HepG2 (cell line): ENCODE measurements around the gene CSRNP3. TPM values are rescaled to one million over a fixed set of nuclear protein-coding genes. Genes with fewer than 3 reads are reported as not detected.

Source experiments
- ATAC-seq: fragments of 200-7000 bp; cut with Tn5 transposase; 3 replicates; pipeline ENCODE4 v1.9.1; 2020; ENCODE audit warnings: mild to moderate bottlenecking, moderate library complexity
- BruUV-seq: library from RNA; stranded (reverse); fragments of 400-500 nt; replicated peaks from 2 replicates; lab custom pipeline; 2021; lab: Mats Ljungman, UMichigan
- CTCF ChIA-PET: fragments of 300-600 bp; formaldehyde crosslinking; extraction: SDS; loops from one replicate; lab custom pipeline; 2021; ENCODE audit warnings: low total read pairs, inconsistent platforms, low intra/inter-chr PET ratio; lab: Yijun Ruan, JAX
- POLR2A ChIA-PET: fragments of 350-600 bp; sonication (Branson Sonifier 250); formaldehyde crosslinking; loops from one replicate; lab custom pipeline; 2020; ENCODE audit warnings: antibody characterized with exemption, inconsistent platforms; lab: Yijun Ruan, JAX
- DNase-seq: peaks from one replicate; pipeline ENCODE4 v3.0.0-alpha.2; 2015; ENCODE audit warnings: low spot score
- FAIRE-seq: peaks from 3 replicates; lab custom pipeline; 2011; peaks lifted over from hg19 to GRCh38; lab: Jason Lieb, UNC
- H2AFZ ChIP-seq: one replicate; pipeline ENCODE4 v1.6.1; 2011; ENCODE audit warnings: low read length, inconsistent platforms
- H3K27ac ChIP-seq: fragments of 300-600 bp; 3 replicates; pipeline ENCODE4 v1.8.0; 2011; ENCODE audit warnings: mixed run types, mild to moderate bottlenecking, mixed read lengths, low read length, inconsistent platforms; ENCODE audit not compliant: insufficient read depth; ENCODE audit errors: extremely low read length
- H3K27me3 ChIP-seq, 2 experiments: fragments of 200-600 bp in 1 of 2; 2 replicates in 1 of 2; 3 replicates in 1 of 2; pipeline versions ENCODE4 v1.6.0 to v1.8.0; 2011; ENCODE audit warnings: low read length in 2 of 2, mild to moderate bottlenecking in 2 of 2, moderate library complexity in 2 of 2, inconsistent platforms in 1 of 2; ENCODE audit not compliant: insufficient read depth in 2 of 2, control insufficient read depth in 1 of 2
- H3K36me3 ChIP-seq, 2 experiments: fragments of 200-600 bp in 1 of 2; replicated peaks in 1 of 2; 2 replicates in 1 of 2; 3 replicates in 1 of 2; pipeline versions ENCODE4 v1.5.1 to v1.8.0; 2011; ENCODE audit warnings: low read length in 2 of 2, inconsistent platforms in 1 of 2; ENCODE audit not compliant: insufficient read depth in 2 of 2, control insufficient read depth in 1 of 2
- H3K4me1 ChIP-seq: 2 replicates; pipeline ENCODE4 v1.5.1; 2012; ENCODE audit warnings: low read length, inconsistent platforms; ENCODE audit not compliant: insufficient read depth
- H3K4me2 ChIP-seq: 2 replicates; pipeline ENCODE4 v1.6.0; 2011; ENCODE audit warnings: low read depth, low read length, inconsistent platforms
- H3K4me3 ChIP-seq, 3 experiments: fragments of 200-600 bp in 1 of 3; sonication (generic), shearing (Covaris generic) in 1 of 3; replicated peaks in 1 of 3; 2 replicates each; pipeline ENCODE4 v1.5.1; 2011 to 2016; ENCODE audit warnings: low read length in 3 of 3, inconsistent platforms in 2 of 3, low read depth in 2 of 3, mild to moderate bottlenecking in 2 of 3, control low read depth in 1 of 3, mixed read lengths in 1 of 3; ENCODE audit not compliant: insufficient read depth in 1 of 3
- H3K79me2 ChIP-seq: one replicate; pipeline ENCODE4 v1.6.1; 2011; ENCODE audit warnings: low read length, inconsistent platforms; ENCODE audit not compliant: insufficient read depth
- H3K9ac ChIP-seq: 2 replicates; pipeline ENCODE4 v1.6.0; 2011; ENCODE audit warnings: mild to moderate bottlenecking, low read depth, low read length, inconsistent platforms; ENCODE audit not compliant: insufficient read depth
- H3K9me3 ChIP-seq: 2 replicates; pipeline ENCODE4 v1.5.1; 2012; ENCODE audit warnings: mild to moderate bottlenecking, low read length
- H4K20me1 ChIP-seq: 2 replicates; pipeline ENCODE4 v1.6.0; 2011; ENCODE audit warnings: inconsistent platforms, mild to moderate bottlenecking, low read length, moderate library complexity; ENCODE audit not compliant: insufficient read depth
- CENPT ChIP-seq: sonication (generic); formaldehyde crosslinking; IDR thresholded peaks from 2 replicates; pipeline ENCODE4 v1.8.0; 2022; ENCODE audit warnings: low read depth, mild to moderate bottlenecking, moderate library complexity, missing genetic modification reagents
- ETV6 ChIP-seq: sonication (generic); formaldehyde crosslinking; conservative IDR thresholded peaks from 2 replicates; pipeline ENCODE4 v1.4.0; 2020; ENCODE audit warnings: missing genetic modification reagents
- NFYC ChIP-seq: IDR thresholded peaks from 2 replicates; pipeline ENCODE4 v1.6.1; 2016; ENCODE audit warnings: missing genetic modification reagents, missing compliant biosample characterization
- NR2F2 ChIP-seq: IDR thresholded peaks from 2 replicates; pipeline ENCODE4 v1.6.1; 2012; ENCODE audit warnings: low read depth, inconsistent platforms, borderline replicate concordance
- PRDM15 ChIP-seq: sonication (generic); formaldehyde crosslinking; IDR thresholded peaks from 2 replicates; pipeline ENCODE4 v1.4.0; 2020; ENCODE audit warnings: missing genetic modification reagents
- RFXANK ChIP-seq: IDR thresholded peaks from 2 replicates; pipeline ENCODE4 v1.6.1; 2016
- SMAD9 ChIP-seq: sonication (generic); formaldehyde crosslinking; IDR thresholded peaks from 2 replicates; pipeline ENCODE4 v1.5.1; 2020; ENCODE audit warnings: mild to moderate bottlenecking, missing genetic modification reagents
- ZNF33A ChIP-seq: sonication (generic); formaldehyde crosslinking; IDR thresholded peaks from 2 replicates; pipeline ENCODE4 v1.5.1; 2020; ENCODE audit warnings: missing genetic modification reagents, mild to moderate bottlenecking, moderate library complexity, borderline replicate concordance
- WGBS: methylation state at CpG from one replicate; pipeline ENCODE4 v1.1.6; 2017; ENCODE audit warnings: low lambda C conversion rate; 5-methylcytosine and 5-hydroxymethylcytosine counted together
- in situ Hi-C: cut with HindIII; loops from 2 replicates; pipeline ENCODE4 v1.10.0; 2017; ENCODE audit warnings: low pct_unique_long_range_greater_than_20kb; ENCODE audit not compliant: extremely low pct_ligation_motif_present
- intact Hi-C: fragments of 100-400 bp; cut with micrococcal nuclease; formaldehyde crosslinking; loops from one replicate; pipeline ENCODE4 v1.10.0; 2022; ENCODE audit not compliant: unreplicated experiment
- polyA plus RNA-seq, 8 experiments: library from polyadenylated mRNA; depleted of rRNA in 3 of 8; stranded (reverse) in 7 of 8; unstranded in 1 of 8; fragments of >200 nt; fragmentation: Illumina TruSeq in 4 of 8; extraction: Trizol in 4 of 8; gene quantifications; 2 replicates each; pipeline versions ENCODE4 v1.2.1 to v1.2.3, GENCODE V29; 2011 to 2016; ENCODE audit warnings: low read depth in 4 of 8, missing spikeins in 1 of 8, mixed read lengths in 1 of 8; ENCODE audit not compliant: insufficient read depth in 1 of 8
- total RNA-seq, 5 experiments: library from RNA; depleted of rRNA; stranded (reverse); fragments of >200 nt; fragmentation: Illumina TruSeq; extraction: Trizol; gene quantifications; 2 replicates each; pipeline ENCODE4 v1.2.3, GENCODE V29; 2016; ENCODE audit warnings: low read depth in 1 of 5

The CSRNP3 gene
- total and polyA plus RNA-seq, 2 of the 13 experiments (the other 11 are each of a cell fraction or from before 2014, with no cell fraction given) = not detected

- no peak for TF ChIP-seq NR2F2
- no peak for TF ChIP-seq CENPT
- no peak for TF ChIP-seq ZNF33A (CRISPR knock-in tag)
- TF ChIP-seq RFXANK (CRISPR knock-in tag) = no peak
- TF ChIP-seq PRDM15 (CRISPR knock-in tag) = no peak
These were observed 46.4 kb upstream of the CSRNP3 start (continued) for GRCh38 chr2:165423081-165423480.

- H3K27me3 ChIP-seq = no peaks in the 10 kb centered on the region
- TF ChIP-seq NFYC (CRISPR knock-in tag) = no peak
- TF ChIP-seq SMAD9 = no peak
- TF ChIP-seq ETV6 (CRISPR knock-in tag) = no peak
- no peaks in the 10 kb centered on the region for H3K79me2 ChIP-seq
- in situ Hi-C loops = no loop called here
- ATAC-seq (no peak), FAIRE-seq (no peak), DNase-seq (no peak)
- H3K4me2 ChIP-seq = no peak overlapping the region
- H3K27ac ChIP-seq = no peak overlapping the region
- no peaks in the 10 kb centered on the region for H3K9me3 ChIP-seq
- no peak overlapping the region for H3K9ac ChIP-seq
- intact Hi-C loops = no loop called here
- H3K4me3 ChIP-seq = no peak overlapping the region
- WGBS = 0% methylated on average over 2 of the region's 2 CpGs
- ChIA-PET CTCF (no interaction called here), POLR2A (no interaction called here)
- no peaks in the 10 kb centered on the region for H3K4me1 ChIP-seq
- no peaks in the 10 kb centered on the region for H3K36me3 ChIP-seq
- no TSS peak for BruUV-seq
- H4K20me1 ChIP-seq = no peaks in the 10 kb centered on the region
- no peak overlapping the region for H2AFZ ChIP-seq
These were observed 43.9 kb upstream of the CSRNP3 start for GRCh38 chr2:165425556-165425955.
